OCI-LY7 (cell line): Measurements from ENCODE around the gene FADS6. TPM values are rescaled to one million over a fixed set of nuclear protein-coding genes. Genes with fewer than 3 reads are reported as not detected.

Experiments
- BruUV-seq: library from RNA; stranded (reverse); fragments of 400-500 nt; replicated peaks from 2 replicates; lab custom pipeline; 2021; lab: Mats Ljungman, UMichigan
- CTCF ChIA-PET: fragments of 300-600 bp; sonication (Branson Sonifier 250); formaldehyde crosslinking; loops from one replicate; lab custom pipeline; 2022; ENCODE audit warnings: antibody characterized with exemption; ENCODE audit not compliant: unreplicated experiment; lab: Charles Lee
- POLR2A ChIA-PET: fragments of 300-600 bp; sonication (Branson Sonifier 250); formaldehyde crosslinking; loops from one replicate; lab custom pipeline; 2022; ENCODE audit warnings: antibody characterized with exemption; lab: Charles Lee
- DNase-seq: peaks from one replicate; pipeline ENCODE4 v3.0.0-alpha.2; 2015; ENCODE audit warnings: low spot score
- H2AFZ ChIP-seq: fragments of 200-600 bp; sonication (generic), shearing (Covaris generic); 2 replicates; pipeline ENCODE4 v1.6.1; 2014; ENCODE audit warnings: mild to moderate bottlenecking, antibody characterized with exemption, low read length, moderate library complexity
- H3K27ac ChIP-seq: fragments of 200-600 bp; sonication (generic); 2 replicates; pipeline ENCODE4 v1.5.1; 2014; ENCODE audit warnings: mixed run types, low read depth, mild to moderate bottlenecking, moderate library complexity, low read length, inconsistent platforms; ENCODE audit not compliant: poor library complexity, severe bottlenecking
- H3K36me3 ChIP-seq: fragments of 200-600 bp; sonication (generic); 2 replicates; pipeline ENCODE4 v1.6.1; 2014; ENCODE audit warnings: mild to moderate bottlenecking, antibody characterized with exemption, low read length, moderate library complexity, mixed read lengths; ENCODE audit not compliant: insufficient read depth
- H3K4me1 ChIP-seq: fragments of 200-600 bp; sonication (generic); 2 replicates; pipeline ENCODE4 v1.5.1; 2014; ENCODE audit warnings: mild to moderate bottlenecking, low read length; ENCODE audit not compliant: insufficient read depth, poor library complexity, severe bottlenecking
- H3K4me2 ChIP-seq: fragments of 200-600 bp; sonication (generic); 2 replicates; pipeline ENCODE4 v1.6.1; 2014; ENCODE audit warnings: mild to moderate bottlenecking, low read length
- H3K4me3 ChIP-seq: fragments of 200-600 bp; sonication (generic); 2 replicates; pipeline ENCODE4 v1.5.1; 2014; ENCODE audit warnings: mild to moderate bottlenecking, low read depth, low read length; ENCODE audit not compliant: poor library complexity, severe bottlenecking
- H3K79me2 ChIP-seq: fragments of 200-600 bp; sonication (generic); 2 replicates; pipeline ENCODE4 v1.6.1; 2016; ENCODE audit warnings: low read depth, mild to moderate bottlenecking, low read length, moderate library complexity, mixed read lengths; ENCODE audit not compliant: insufficient read depth
- H3K9me2 ChIP-seq: fragments of 200-600 bp; sonication (generic); 2 replicates; pipeline ENCODE4 v1.6.1; 2016; ENCODE audit warnings: mild to moderate bottlenecking, low read length, mixed read lengths; ENCODE audit not compliant: insufficient read depth
- H3K9me3 ChIP-seq: fragments of 200-600 bp; sonication (generic); 2 replicates; pipeline ENCODE4 v1.6.1; 2014; ENCODE audit warnings: mild to moderate bottlenecking, mixed run types, low read length, mixed read lengths
- H4K20me1 ChIP-seq: fragments of 200-600 bp; sonication (generic); 2 replicates; pipeline ENCODE4 v1.6.1; 2014; ENCODE audit warnings: mild to moderate bottlenecking, antibody characterized with exemption, low read length, moderate library complexity, mixed read lengths; ENCODE audit not compliant: insufficient read depth
- CTCF ChIP-seq: fragments of 200-600 bp; sonication (generic); conservative IDR thresholded peaks from 2 replicates; pipeline ENCODE4 v1.5.1; 2014; ENCODE audit warnings: mild to moderate bottlenecking, antibody characterized with exemption, low read length, moderate library complexity, mixed read lengths
- EZH2phosphoT487 ChIP-seq: fragments of 200-600 bp; sonication (generic); IDR thresholded peaks from 2 replicates; pipeline ENCODE4 v1.6.1; 2018; ENCODE audit warnings: low read depth, borderline replicate concordance, mild to moderate bottlenecking, mixed run types, antibody characterized with exemption, low read length, moderate library complexity, mixed read lengths
- intact Hi-C: fragments of 100-400 bp; cut with micrococcal nuclease; formaldehyde crosslinking; loops from one replicate; pipeline ENCODE4 v1.10.0; 2022; ENCODE audit not compliant: unreplicated experiment
- total RNA-seq, 2 experiments: library from RNA; depleted of rRNA in 1 of 2; stranded (reverse); fragments of >200 nt in 1 of 2; shearing (Covaris generic) in 1 of 2; gene quantifications; 2 replicates each; pipeline ENCODE4 v1.2.3, GENCODE V29; 2014 to 2022

The FADS6 gene
- total RNA-seq, 2 experiments from 2014 or later, result not detected

GRCh38 chr17:74836691-74837467 is 56.6 kb downstream of the FADS6 start:
- no peak for DNase-seq
- POLR2A ChIA-PET, result no interaction called here
- H3K36me3 ChIP-seq, result no peaks in the 10 kb centered on the region
- no TSS peak for BruUV-seq
- no peaks in the 10 kb centered on the region for H3K9me2 ChIP-seq
- H3K79me2 ChIP-seq, result no peaks in the 10 kb centered on the region
- no peak overlapping the region for H3K4me2 ChIP-seq
- no peak overlapping the region for H2AFZ ChIP-seq
- H3K9me3 ChIP-seq, result no peaks in the 10 kb centered on the region
- intact Hi-C loops, result no loop called here
- H3K4me3 ChIP-seq, result no peak overlapping the region
- CTCF ChIA-PET, result no interaction called here
- H3K27ac ChIP-seq, result no peak overlapping the region
- no peaks in the 10 kb centered on the region for H4K20me1 ChIP-seq
- H3K4me1 ChIP-seq, result peaks cover 56% of the 10 kb centered on the region
- TF ChIP-seq CTCF (no peak), EZH2phosphoT487 (no peak)

- no peak overlapping the region for H3K4me3 ChIP-seq
- BruUV-seq, result no TSS peak
- no peak overlapping the region for H3K27ac ChIP-seq
- ChIA-PET POLR2A (no interaction called here), CTCF (no interaction called here)
- no peaks in the 10 kb centered on the region for H3K79me2 ChIP-seq
- no peak overlapping the region for H2AFZ ChIP-seq
- peaks cover 54% of the 10 kb centered on the region for H3K4me1 ChIP-seq
- DNase-seq, result no peak
- intact Hi-C loops, result no loop called here
- no peaks in the 10 kb centered on the region for H3K36me3 ChIP-seq
- H4K20me1 ChIP-seq, result no peaks in the 10 kb centered on the region
- no peaks in the 10 kb centered on the region for H3K9me3 ChIP-seq
- H3K9me2 ChIP-seq, result no peaks in the 10 kb centered on the region
- H3K4me2 ChIP-seq, result no peak overlapping the region
- TF ChIP-seq CTCF (no peak), EZH2phosphoT487 (no peak)
Measured at GRCh38 chr17:74836191-74836590, 57.2 kb downstream of the FADS6 start.
